ENCODE results near the gene ERLIN1.
"Not testable (repeated sequence)": the region's sequence is repeated elsewhere in the genome, so short reads cannot be mapped to it uniquely, and the experiment has no call there.

Gene ERLIN1

DNA sequence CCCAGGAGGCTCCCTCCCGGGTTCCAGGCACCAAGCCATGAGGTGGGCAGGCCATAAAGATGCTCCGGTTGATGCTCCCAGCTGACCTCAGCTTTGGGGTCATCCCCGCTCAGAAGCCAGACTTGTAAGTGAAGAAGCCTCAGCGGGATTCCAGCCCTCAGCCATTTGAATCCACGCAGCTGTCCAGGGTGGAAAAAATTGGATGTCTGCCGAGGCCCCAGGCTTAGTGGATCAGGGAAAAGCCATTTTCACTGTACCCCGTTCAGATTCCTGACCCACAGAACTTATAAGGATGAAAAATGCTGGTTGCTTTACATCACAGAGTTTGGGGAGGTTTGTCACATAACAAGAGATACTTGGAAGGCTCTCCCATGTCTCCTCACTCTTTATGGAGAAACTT, 55.0 kb downstream of the ERLIN1 start:
- H3F3A ChIP-seq (ENCODE audit: control insufficient read depth, insufficient read depth): no peaks in the 10 kb centered on the region
- H3K9me2 ChIP-seq (replicated peaks; ENCODE audit: control insufficient read depth, low read length): no peaks in the 10 kb centered on the region
- H3K4me1 ChIP-seq (ENCODE audit: control insufficient read depth, low read length): no peaks in the 10 kb centered on the region
- H4K20me1 ChIP-seq (ENCODE audit: control insufficient read depth, insufficient read depth, low read depth, low read length): no peaks in the 10 kb centered on the region
- H3K36me3 ChIP-seq (ENCODE audit: control insufficient read depth, low read length): no peaks in the 10 kb centered on the region
- H3K79me2 ChIP-seq (ENCODE audit: control insufficient read depth, low read length): no peaks in the 10 kb centered on the region
- H3K9me3 ChIP-seq (ENCODE audit: control insufficient read depth, insufficient read depth, low read length): 0 out of 2 replicates have a peak, but pooled peaks cover 4% of the 10 kb centered on the region
- H3K4me3 ChIP-seq (ENCODE audit: low read length): no peak overlapping the region
- no peak overlapping the region for H3K27ac ChIP-seq (ENCODE audit: low read depth, low read length)
- H3K27me3 ChIP-seq (ENCODE audit: control insufficient read depth, low read length): peaks cover 31% of the 10 kb centered on the region
- TF ChIP-seq CTCF (IDR thresholded peaks at IDR 0.05; ENCODE audit: low read depth, low read length, poor library complexity, severe bottlenecking) (no peak), EZH2phosphoT487 (IDR thresholded peaks at IDR 0.05; ENCODE audit: borderline replicate concordance, low read length) (no peak)
- no peak overlapping the region for H3K4me2 ChIP-seq (ENCODE audit: low read length)

- Histone ChIP-seq H3K79me2 (ENCODE audit: control insufficient read depth, low read length) (no peaks in the 10 kb centered on the region), H3F3A (ENCODE audit: control insufficient read depth, insufficient read depth) (no peaks in the 10 kb centered on the region), H3K4me1 (ENCODE audit: control insufficient read depth, low read length) (no peaks in the 10 kb centered on the region), H3K4me3 (ENCODE audit: low read length) (no peak overlapping the region), H3K9me3 (ENCODE audit: control insufficient read depth, insufficient read depth, low read length) (0 out of 2 replicates have a peak, but pooled peaks cover 4% of the 10 kb centered on the region), H3K9me2 (replicated peaks; ENCODE audit: control insufficient read depth, low read length) (no peaks in the 10 kb centered on the region), H4K20me1 (ENCODE audit: control insufficient read depth, insufficient read depth, low read depth, low read length) (no peaks in the 10 kb centered on the region), H3K36me3 (ENCODE audit: control insufficient read depth, low read length) (no peaks in the 10 kb centered on the region), H3K27me3 (ENCODE audit: control insufficient read depth, low read length) (peaks cover 27% of the 10 kb centered on the region), H3K27ac (ENCODE audit: low read depth, low read length) (no peak overlapping the region), H3K4me2 (ENCODE audit: low read length) (no peak overlapping the region)
- no peak for TF ChIP-seq EZH2phosphoT487 (IDR thresholded peaks at IDR 0.05; ENCODE audit: borderline replicate concordance, low read length)
- TF ChIP-seq CTCF (IDR thresholded peaks at IDR 0.05; ENCODE audit: low read depth, low read length, poor library complexity, severe bottlenecking): no peak
Measured at GRCh38 chr10:100129424-100129823, 56.4 kb downstream of the ERLIN1 start.

- H3K4me2 ChIP-seq (ENCODE audit: low read length): no peak overlapping the region
- no peaks in the 10 kb centered on the region for H3K4me1 ChIP-seq (ENCODE audit: control insufficient read depth, low read length)
- no peaks in the 10 kb centered on the region for H4K20me1 ChIP-seq (ENCODE audit: control insufficient read depth, insufficient read depth, low read depth, low read length)
- no peaks in the 10 kb centered on the region for H3K36me3 ChIP-seq (ENCODE audit: control insufficient read depth, low read length)
- 0 out of 2 replicates have a peak, but pooled peaks cover 3% of the 10 kb centered on the region for H3K9me3 ChIP-seq (ENCODE audit: control insufficient read depth, insufficient read depth, low read length)
- H3K9me2 ChIP-seq (replicated peaks; ENCODE audit: control insufficient read depth, low read length): no peaks in the 10 kb centered on the region
- H3F3A ChIP-seq (ENCODE audit: control insufficient read depth, insufficient read depth): no peaks in the 10 kb centered on the region
- no peaks in the 10 kb centered on the region for H3K79me2 ChIP-seq (ENCODE audit: control insufficient read depth, low read length)
- H3K27ac ChIP-seq (ENCODE audit: low read depth, low read length): no peak overlapping the region
- H3K4me3 ChIP-seq (ENCODE audit: low read length): no peak overlapping the region
- H3K27me3 ChIP-seq (ENCODE audit: control insufficient read depth, low read length): peaks cover 24% of the 10 kb centered on the region
- TF ChIP-seq CTCF (IDR thresholded peaks at IDR 0.05; ENCODE audit: low read depth, low read length, poor library complexity, severe bottlenecking) (no peak), EZH2phosphoT487 (IDR thresholded peaks at IDR 0.05; ENCODE audit: borderline replicate concordance, low read length) (no peak)
Measured at GRCh38 chr10:100128951-100129350, 56.9 kb downstream of the ERLIN1 start.

- not testable (repeated sequence) for H3K27ac ChIP-seq (ENCODE audit: low read depth, low read length); H3K9me3 ChIP-seq (ENCODE audit: control insufficient read depth, insufficient read depth, low read length); H3K4me3 ChIP-seq (ENCODE audit: low read length); H3K36me3 ChIP-seq (ENCODE audit: control insufficient read depth, low read length); H3K9me2 ChIP-seq (replicated peaks; ENCODE audit: control insufficient read depth, low read length); H4K20me1 ChIP-seq (ENCODE audit: control insufficient read depth, insufficient read depth, low read depth, low read length); H3K4me1 ChIP-seq (ENCODE audit: control insufficient read depth, low read length); H3K79me2 ChIP-seq (ENCODE audit: control insufficient read depth, low read length); H3F3A ChIP-seq (ENCODE audit: control insufficient read depth, insufficient read depth); H3K4me2 ChIP-seq (ENCODE audit: low read length); H3K27me3 ChIP-seq (ENCODE audit: control insufficient read depth, low read length)
Measured at GRCh38 chr10:100125335-100125734, 60.5 kb downstream of the ERLIN1 start.
